CD4-positive, alpha-beta T cell treated with Interleukin-10 for 1 hour (primary cell): ENCODE data around the gene PRMT1.
"Not testable (repeated sequence)": the region's sequence is repeated elsewhere in the genome, so short reads cannot be mapped to it uniquely, and the experiment has no call there.

ENCODE experiments used
- DNase-seq: peaks from one replicate; pipeline ENCODE4 v3.0.0-alpha.2; 2020

Gene PRMT1

DNA sequence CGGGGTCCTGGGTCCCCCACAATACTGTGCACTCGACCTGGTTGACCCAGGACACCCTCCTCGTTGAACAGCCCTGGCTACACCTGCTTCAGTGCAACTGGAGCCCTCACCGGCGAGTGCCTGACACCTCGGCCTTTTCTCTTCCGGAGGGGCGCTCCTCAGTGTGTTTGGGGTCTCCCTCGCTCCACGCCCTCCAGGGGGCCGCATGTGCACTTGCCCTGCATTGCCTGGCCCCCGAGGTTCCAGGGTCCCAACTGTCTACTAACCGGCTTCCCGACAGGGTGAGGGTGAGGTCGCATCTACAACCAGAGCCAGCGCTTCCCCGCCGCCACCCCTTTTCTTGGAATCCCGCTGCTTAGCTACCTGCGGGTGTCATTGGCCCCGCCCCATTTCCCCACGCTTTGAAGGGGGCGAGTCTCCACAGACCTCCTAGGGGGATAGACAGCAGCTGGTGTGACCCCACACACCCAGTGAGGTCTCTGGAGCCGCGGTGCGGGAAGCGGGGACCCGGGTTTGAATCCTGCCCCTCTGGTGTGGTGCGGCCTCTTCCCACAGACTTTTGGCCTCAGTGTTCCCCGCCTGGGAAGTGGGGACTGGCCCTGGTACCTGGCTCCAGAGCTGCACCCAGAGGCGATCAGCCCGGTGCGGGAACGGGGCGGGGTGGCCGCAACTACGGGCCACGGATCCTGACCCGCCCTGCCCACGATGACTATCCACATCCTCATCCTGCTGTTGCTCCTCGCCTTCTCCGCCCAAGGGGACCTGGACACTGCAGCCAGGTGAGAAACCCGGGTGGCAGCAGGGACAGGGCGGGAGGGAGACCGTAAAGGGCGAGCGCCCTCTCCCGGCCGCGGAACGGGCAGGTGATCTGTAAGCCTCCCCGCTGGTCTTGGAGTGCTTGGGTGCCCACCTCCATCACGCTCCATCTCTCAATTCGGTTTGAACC is 12.3 kb downstream of the PRMT1 start, which contains the start of gene ADM5:
ADM5 (plus strand) TSS at position 462 of the 946 bp plus-strand sequence; CDS start at position 706, 244 bp downstream.
- DNase-seq = peak; percentile 44

DNA sequence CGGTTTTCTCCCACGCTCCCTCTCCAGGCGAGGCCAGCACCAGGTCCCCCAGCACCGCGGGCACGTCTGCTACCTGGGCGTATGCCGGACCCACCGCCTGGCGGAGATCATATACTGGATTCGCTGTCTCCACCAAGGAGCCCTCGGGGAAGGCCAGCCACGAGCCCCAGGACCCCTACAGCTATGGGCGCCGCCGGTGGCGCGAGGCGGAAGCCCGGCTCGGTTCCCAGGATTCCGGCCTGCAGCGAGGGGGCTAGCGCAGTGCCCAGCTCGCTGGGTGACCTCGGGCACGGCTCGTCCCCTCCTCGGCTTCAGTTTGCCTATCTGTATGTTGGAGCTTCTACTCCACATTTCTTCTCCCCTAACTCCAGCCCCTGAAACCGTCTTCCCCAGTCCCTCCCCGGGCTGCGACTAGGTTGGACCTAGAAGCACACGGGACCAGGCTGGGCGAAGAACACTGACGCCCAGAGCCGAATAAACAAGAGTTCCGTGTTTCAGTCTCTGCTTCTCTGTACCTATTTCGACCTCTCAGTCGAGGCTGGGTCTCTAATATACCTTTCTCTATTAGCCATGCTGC is 13.1 kb downstream of the PRMT1 start:
- DNase-seq = no peak

DNA sequence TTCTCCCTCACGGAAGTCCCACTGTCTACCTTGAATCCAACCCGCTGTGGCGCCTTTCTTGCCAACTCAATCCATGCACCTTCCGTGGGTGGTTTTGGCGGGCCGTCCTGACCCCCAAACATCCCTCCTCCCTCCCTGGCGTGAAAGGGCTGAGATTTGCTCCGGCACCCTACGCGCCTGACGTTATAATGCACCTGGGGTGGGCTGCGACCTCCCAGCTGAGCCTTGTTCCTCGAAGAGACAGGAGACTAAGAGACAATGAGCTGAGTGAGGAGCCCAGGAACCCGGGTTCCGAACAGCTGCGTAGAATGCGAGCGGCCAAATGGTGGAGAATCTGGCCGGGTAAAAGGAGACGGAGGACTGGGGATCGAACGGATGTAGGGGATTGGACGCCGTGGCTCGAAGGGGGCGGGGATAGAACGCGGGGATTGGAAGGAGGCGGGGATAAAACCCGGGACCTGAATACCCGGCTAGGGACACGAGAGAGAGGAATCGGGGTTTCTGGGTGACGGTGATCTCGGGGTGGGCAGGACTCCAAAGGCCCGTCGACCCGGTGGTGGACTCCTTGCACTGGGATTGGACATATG is 13.7 kb downstream of the PRMT1 start, which contains the start of gene CPT1C:
CPT1C (plus strand) TSS at position 461 of the 587 bp plus-strand sequence. CDS start 1,137 bp downstream, outside the sequence.
- peak; percentile 69 for DNase-seq

DNA sequence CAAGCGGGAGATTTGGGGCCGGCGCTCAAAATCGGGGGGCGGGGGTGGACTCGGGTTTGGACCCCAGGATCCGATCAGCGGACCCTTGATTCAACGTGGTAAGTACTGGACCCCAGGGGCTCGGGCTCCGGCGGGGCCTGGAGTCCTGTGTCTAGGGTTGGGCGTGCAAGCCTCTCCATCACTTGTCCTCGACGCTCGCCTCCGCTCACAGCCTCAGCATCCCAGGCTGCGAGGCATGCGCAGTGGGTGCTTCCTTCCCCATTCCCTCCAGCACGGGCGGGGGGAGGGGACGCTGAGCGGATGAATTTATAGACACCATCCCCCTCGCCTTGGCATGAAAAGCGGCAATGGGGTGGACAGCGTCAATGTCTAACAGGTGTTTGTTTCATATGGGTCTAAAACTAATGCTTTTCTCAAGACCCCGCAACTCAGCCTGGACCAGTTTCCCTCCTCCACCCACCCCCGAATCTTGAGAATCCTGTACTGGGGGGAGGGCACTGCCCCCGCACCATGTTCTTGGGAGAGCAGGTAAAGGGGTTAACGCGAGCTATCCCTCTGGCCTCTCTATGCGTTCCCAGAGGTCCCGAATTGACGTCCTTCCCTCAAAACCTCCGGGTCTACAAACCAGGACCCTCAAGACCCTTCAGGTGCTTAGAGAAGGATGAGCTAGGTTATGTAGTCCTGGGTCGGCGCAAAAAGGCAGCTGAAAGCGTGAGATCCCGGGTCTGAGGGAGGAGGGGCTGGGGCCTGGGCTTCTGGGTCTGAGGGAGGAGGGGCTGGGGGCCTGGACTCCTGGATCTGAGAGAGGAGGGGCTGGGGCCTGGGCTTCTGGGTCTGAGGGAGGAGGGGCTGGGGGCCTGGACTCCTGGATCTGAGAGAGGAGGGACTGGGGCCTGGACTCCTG is 14.4 kb downstream of the PRMT1 start:
- peak; percentile 32 for DNase-seq

DNA sequence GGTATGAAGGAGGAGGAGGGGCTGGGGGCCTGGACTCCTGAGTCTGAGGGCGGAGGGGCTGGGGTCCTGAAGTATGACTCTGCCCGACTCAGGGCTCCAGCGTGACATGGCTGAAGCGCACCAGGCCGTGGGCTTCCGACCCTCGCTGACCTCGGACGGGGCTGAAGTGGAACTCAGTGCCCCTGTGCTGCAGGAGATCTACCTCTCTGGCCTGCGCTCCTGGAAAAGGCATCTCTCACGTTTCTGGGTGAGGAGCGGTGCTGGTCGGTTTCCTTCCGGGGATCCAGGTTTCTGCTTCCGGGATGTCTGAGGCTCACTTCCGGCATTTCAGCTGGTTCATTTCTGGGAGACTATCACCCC is 15.1 kb downstream of the PRMT1 start:
- DNase-seq = no peak

DNA sequence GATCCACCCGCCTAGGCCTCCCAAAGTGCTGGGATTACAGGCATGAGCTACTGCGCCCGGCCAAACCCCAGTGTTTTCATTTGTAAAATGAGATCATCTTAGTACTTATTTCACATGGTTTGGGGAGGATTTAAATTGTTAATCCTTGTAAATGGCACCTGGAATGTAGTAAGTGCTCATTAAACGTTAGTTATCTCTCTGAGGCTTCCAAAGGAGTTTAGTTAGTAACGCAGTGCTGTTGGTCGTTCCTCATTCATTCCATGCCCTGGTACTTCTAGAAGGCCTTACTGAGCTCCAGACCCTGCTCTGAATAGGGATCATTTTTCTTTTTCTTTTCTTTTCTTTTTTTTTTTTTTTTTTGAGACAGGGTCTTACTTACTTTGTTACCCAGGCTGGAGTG is 19.0 kb downstream of the PRMT1 start:
- no peak for DNase-seq

DNA sequence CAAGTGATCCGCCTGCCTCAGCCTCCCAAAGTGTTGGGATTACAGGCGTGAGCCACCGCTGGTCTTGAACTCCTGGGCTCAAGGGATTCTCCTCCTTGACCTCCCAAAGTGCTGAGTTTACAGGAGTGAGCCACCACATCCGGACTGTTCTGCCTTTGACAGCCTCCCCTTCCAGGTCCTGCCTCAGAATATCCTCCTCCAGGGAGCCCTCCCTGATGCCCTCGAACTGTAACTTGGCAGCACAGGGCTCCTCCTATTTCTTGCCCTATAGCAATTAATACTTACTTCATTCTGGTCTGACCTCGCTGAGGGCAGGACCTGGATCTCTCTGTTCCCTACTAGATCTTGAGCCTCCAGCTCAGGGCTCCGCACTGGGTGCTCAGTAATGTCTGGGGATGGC is 19.8 kb downstream of the PRMT1 start:
- no peak for DNase-seq

DNA sequence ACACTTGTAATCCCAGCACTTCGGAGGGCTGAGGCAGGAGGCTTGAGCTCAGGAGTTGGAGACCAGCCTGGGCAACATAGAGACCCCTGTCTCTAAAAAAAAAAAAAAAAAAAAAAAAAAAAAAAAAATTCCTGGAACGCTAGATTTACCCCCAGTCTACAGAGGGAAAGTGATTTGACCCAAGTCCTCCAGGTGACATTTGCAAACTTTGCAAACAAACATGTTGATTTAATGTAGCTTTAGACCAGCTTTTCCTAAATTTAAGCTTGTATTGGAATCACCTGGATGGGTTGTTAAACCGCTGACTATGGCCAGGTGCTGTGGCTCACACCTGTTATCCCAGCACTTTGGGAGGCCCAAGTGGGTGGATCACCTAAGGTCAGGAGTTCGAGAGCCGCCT is 22.3 kb downstream of the PRMT1 start:
- no peak for DNase-seq

DNA sequence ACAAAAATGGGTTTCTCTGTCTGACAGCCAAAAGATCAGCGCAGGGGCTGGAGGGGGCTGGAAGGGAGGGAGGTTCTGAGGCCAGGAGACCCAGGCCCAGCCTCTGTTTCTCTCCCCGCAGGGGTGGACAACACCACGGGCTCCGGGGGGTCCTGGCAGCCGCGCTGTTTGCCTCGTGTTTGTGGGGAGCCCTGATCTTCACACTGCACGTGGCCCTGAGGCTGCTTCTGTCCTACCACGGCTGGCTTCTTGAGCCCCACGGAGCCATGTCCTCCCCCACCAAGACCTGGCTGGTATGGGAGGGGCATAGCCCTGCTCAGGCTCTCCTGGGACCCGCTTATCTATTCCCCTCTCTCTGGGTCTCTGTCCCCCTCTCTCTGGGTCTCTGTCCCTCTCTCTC is 23.5 kb downstream of the PRMT1 start:
- no peak for DNase-seq

DNA sequence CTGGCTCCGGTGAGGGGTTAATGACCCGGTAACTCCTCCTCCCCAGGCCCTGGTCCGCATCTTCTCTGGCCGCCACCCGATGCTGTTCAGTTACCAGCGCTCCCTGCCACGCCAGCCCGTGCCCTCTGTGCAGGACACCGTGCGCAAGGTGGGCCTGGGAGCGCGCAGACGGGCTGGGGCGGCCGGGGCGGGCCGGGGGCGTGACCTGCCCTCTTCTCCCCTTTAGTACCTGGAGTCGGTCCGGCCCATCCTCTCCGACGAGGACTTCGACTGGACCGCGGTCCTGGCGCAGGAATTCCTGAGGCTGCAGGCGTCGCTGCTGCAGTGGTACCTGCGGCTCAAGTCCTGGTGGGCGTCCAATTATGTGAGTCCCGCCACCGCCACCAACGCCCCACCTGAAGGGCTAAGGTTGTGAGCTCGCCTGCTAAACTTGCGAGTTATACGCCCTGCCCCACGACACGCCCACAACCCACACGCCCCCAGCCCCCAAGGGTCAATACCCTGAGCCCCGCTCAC is 24.3 kb downstream of the PRMT1 start:
- DNase-seq = no peak

DNA sequence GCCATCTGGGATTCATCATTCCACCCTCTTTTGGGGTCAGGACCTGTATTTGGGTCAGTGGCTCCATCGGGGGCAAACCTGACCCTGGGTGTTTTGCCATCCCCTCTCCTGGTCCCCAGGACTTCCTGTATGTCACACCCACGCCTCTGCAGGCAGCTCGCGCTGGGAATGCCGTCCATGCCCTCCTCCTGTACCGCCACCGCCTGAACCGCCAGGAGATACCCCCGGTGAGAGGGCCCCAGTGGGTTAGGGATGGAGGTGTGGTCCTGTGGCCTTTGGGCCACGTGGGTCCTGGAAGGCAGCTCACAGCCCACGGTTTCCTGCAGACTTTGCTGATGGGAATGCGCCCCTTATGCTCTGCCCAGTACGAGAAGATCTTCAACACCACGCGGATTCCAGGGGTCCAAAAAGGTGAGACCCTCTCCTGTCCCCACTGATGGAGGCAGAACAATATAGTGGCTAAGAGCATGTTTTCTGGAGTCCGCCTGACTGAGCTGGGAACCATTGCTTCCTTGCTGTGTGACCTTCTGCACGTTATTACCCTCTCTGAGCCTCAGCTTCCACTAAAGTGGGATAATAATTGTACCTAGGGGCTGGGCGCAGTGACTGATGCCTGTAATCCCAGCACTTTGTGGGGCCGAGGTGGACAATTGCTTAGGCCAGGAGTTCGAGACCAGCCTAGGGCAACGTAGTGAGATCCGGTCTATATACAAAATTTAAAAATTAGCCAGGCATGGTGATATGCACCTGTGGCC is 28.0 kb downstream of the PRMT1 start:
- DNase-seq = no peak

DNA sequence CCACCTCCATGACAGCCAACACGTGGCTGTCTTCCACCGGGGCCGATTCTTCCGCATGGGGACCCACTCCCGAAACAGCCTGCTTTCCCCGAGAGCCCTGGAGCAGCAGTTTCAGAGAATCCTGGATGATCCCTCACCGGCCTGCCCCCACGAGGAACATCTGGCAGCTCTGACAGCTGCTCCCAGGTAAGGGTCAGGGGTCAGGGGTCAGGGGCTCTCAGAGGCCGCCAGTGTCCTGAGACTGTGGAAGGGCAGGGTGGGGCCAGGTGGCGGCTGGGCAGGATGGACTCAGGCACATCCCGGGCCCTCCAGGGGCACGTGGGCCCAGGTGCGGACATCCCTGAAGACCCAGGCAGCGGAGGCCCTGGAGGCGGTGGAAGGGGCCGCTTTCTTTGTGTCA is 28.8 kb downstream of the PRMT1 start:
- no peak for DNase-seq

DNA sequence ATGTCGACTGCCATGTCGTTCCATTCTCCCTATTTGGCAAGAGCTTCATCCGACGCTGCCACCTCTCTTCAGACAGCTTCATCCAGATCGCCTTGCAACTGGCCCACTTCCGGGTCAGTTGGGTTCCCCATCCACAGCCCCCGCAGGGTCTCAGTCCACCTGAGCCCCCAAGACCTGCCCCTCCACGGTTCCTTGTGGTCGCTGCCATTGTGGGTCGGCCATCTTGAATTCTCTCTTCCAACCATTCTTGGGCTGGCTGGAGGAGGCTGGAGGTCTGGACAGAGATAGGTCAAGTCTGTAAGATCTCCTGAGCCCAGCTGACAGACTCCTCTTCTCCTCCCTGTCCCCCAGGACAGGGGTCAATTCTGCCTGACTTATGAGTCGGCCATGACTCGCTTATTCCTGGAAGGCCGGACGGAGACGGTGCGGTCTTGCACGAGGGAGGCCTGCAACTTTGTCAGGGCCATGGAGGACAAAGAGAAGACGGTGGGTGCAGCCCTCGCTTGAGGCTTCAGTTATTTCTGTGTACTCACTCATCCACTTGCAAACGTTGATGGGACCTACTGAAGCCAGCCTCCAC is 33.4 kb downstream of the PRMT1 start:
- DNase-seq = no peak

DNA sequence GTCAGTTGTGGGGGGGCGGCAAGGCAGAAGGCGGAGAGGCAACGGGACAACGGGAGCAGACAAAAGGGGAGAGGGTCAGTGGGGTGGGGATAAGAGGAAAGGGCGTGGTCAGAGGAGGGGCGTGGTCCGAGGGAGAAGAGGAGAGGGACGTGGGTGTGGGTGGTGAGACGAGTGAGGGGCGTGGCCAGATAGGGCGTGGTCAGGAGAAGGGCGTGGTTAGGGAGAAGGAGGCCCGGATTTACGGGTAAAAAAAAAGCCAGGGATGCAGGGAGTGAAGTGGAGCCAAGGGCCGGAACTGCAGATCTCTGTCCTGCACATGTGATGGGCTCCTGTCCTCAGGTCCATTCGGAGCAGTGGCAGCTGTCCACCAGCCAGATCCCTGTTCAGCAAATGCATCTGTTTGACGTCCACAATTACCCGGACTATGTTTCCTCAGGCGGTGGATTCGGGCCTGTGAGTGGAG is 35.4 kb downstream of the PRMT1 start:
- no peak for DNase-seq

DNA sequence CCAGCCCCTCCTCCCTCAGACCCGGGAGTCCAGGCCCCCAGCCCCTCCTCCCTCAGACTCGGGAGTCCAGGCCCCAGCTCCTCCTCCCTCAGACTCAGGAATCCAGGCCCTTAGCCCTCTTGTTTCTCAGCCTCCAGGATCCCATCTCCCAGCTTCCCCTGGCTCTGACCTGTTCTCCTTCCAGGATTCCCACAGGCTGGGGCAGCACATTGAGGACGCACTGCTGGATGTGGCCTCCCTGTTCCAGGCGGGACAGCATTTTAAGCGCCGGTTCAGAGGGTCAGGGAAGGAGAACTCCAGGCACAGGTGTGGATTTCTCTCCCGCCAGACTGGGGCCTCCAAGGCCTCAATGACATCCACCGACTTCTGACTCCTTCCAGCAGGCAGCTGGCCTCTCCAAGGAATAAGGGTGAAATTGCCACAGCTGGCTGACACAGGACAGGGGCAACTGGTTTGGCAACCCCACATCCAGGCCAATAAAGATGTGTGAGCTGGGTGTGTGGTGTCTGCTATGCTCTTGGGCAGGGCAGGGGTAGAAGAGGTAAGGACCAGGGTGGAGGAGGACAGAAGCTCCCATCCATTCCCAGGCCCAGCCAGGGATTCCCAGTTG is 36.3 kb downstream of the PRMT1 start:
- DNase-seq = no peak

DNA sequence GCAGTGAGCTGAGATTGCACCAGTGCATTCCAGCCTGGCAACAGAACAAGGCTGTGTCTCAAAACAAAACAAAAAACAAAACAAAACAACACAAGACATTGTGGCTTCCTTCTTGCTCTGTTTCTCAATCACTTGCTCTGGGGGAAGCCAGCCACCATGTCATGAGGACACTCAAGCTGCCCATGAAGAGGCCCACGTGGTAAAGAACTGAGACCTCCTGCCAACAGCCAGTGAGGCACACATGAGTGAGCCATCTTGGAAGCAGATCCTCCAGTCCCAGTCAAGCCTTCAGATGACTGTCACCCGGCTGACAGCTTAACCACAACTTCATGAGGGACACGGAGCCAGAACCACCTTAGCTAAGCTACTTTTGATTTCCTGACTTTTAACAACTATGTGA is 39.1 kb downstream of the PRMT1 start:
- no peak for DNase-seq

DNA sequence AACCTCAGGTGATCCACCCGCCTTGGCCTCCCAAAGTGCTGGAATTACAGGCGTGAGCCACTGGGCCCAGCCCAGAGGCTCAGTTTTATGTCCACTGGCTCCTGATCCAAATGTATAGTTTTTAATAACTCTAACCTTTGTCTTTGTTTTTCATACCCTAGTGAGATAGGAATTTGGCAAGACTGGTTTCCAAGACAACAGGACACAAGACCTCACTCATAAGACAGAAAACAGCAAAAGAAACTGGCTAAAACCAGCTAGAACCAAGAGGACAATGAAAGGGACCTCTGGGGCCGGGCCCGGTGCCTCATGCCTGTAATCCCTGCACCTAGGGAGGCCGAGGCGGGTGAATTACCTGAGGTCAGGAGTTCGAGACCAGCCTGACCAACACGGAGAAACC is 41.4 kb downstream of the PRMT1 start:
- DNase-seq = no peak

DNA sequence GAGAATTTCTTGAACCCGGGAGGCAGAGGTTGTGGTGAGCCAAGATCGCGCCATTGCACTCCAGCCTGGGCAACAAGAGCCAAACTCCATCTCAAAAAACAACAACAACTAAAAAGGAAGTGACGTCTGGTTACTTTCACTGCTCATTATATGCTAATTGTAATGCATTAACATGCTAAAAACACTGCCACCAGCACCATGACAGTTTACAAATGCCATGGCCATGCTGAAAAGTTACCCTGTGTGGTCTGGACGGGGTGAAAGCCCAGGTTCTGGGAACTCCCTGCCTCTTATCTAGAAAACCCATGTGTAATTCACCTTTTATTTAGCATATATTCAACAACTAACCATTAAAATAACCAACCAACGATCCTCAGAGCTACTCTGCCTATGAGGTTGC is 41.9 kb downstream of the PRMT1 start:
- DNase-seq = no peak

DNA sequence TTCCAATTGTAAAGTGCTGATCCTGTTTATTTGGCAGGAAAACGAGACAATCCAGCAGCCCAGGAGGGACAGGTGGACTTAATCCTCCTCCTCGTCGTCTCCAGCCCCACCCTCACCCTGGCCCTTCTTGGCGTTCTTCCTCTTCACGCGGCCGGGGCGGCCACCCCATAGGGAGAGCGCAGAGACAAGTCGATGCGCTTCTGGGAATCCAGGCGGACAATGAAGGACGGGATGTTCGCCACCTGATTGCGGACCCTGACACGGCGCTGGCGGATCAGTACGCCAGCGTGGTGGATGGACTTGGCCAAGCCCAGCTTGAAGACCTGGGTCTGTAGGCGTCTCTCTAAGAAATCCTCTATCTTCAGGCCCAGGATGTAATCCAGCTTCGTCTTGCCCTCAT is 42.3 kb downstream of the PRMT1 start:
- not testable (repeated sequence) for DNase-seq

DNA sequence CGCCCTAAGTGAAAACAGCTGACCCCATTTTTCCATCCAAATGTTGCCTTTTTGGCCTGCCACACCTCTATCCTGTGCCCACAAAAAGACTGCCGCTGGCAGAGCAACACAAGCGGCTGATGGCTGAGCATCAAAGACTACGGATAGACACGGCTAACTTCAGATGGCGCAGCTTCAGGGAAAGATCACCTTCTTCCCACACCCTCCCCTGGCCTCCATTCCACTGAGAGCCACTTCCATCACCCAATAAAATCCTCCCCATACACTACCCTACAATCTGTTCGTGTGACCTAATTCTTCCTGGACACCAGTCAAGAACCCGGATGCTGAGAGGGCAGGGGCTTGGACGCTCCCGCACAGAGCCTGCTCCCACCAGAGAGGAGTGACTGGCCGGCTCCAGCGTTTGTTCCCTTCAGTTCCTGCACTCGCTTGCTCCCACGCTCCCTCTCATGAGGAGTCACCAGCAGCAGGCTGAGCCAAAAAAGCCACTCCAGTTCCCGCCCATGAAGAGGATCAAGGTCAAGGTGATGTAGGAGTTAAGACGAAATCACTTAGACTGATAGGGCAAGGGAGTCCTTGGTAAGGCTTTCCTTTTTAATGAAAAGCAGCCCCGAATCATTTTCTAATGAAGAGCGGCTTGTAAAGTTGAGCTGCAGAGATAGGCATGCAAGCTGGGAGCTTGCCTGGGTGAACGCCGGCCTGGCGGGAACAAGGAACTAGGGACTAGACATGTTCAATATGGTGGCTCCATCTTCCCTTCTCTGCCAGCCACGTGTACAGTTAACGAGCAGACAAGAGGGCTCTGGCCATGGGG is 50.4 kb downstream of the PRMT1 start:
- no peak for DNase-seq
